IgD-negative memory B cell (primary cell): Measurements from ENCODE around the gene SLC15A1. TPM values are rescaled to one million over a fixed set of nuclear protein-coding genes. Genes with fewer than 3 reads are reported as not detected.

Experiments
- H3K27ac Mint-ChIP-seq, 3 donors: one replicate each; pipeline ENCODE4 v1.8.0; 2020 to 2022; ENCODE audit warnings: mild to moderate bottlenecking in 3 of 3, mixed read lengths in 3 of 3, moderate library complexity in 1 of 3
- H3K27me3 Mint-ChIP-seq: one replicate; pipeline ENCODE4 v1.8.0; 2021; ENCODE audit warnings: mixed read lengths
- H3K36me3 Mint-ChIP-seq: one replicate; pipeline ENCODE4 v1.8.0; 2020; ENCODE audit warnings: mild to moderate bottlenecking, mixed read lengths
- H3K4me1 Mint-ChIP-seq, 3 donors: one replicate each; pipeline ENCODE4 v1.8.0; 2020 to 2022; ENCODE audit warnings: mixed read lengths in 3 of 3, mild to moderate bottlenecking in 1 of 3
- H3K4me3 Mint-ChIP-seq, 4 donors: one replicate each; pipeline ENCODE4 v1.8.0; 2020 to 2022; ENCODE audit warnings: mild to moderate bottlenecking in 4 of 4, mixed read lengths in 4 of 4, moderate library complexity in 3 of 4
- H3K9me3 Mint-ChIP-seq, 3 donors: one replicate each; pipeline ENCODE4 v1.8.0; 2020 to 2021; ENCODE audit warnings: mixed read lengths in 3 of 3, mild to moderate bottlenecking in 1 of 3
- polyA plus RNA-seq: library from polyadenylated mRNA; unstranded; fragments of 300-500 nt; fragmentation: Illumina TruSeq; gene quantifications from one replicate; pipeline ENCODE4 v1.2.3, GENCODE V29; 2021

Gene SLC15A1
- polyA plus RNA-seq, 1 donor from 2014 or later = not detected

- Mint-ChIP-seq H3K9me3 (peaks cover 0 to 4% (median 0%) of the 10 kb centered on the region in 3 donors), H3K4me3 (no peak overlapping the region), H3K4me1 (peaks cover 0 to 4% (median 0%) of the 10 kb centered on the region in 3 donors), H3K27ac (no peak overlapping the region), H3K36me3 (no peaks in the 10 kb centered on the region), H3K27me3 (peaks cover 4% of the 10 kb centered on the region)
Measured at GRCh38 chr13:98787173-98787572, 34.7 kb upstream of the SLC15A1 start.

- Mint-ChIP-seq H3K36me3 (no peaks in the 10 kb centered on the region), H3K4me1 (peaks cover 0 to 4% (median 0%) of the 10 kb centered on the region in 3 donors), H3K27me3 (peaks cover 6% of the 10 kb centered on the region), H3K27ac (no peak overlapping the region), H3K4me3 (no peak overlapping the region), H3K9me3 (peaks cover 0 to 4% (median 0%) of the 10 kb centered on the region in 3 donors)
Measured at GRCh38 chr13:98786023-98786422, 33.6 kb upstream of the SLC15A1 start.

- Mint-ChIP-seq H3K4me1 (peaks cover 0 to 4% (median 2%) of the 10 kb centered on the region in 3 donors), H3K27me3 (peaks cover 6% of the 10 kb centered on the region), H3K36me3 (no peaks in the 10 kb centered on the region), H3K27ac (no peak overlapping the region), H3K9me3 (peaks cover 0 to 4% (median 0%) of the 10 kb centered on the region in 3 donors), H3K4me3 (no peak overlapping the region)
Measured at GRCh38 chr13:98785405-98785804, 32.9 kb upstream of the SLC15A1 start.

GRCh38 chr13:98784666-98785065 is 32.2 kb upstream of the SLC15A1 start:
- Mint-ChIP-seq H3K4me1 (peaks cover 0 to 4% (median 2%) of the 10 kb centered on the region in 3 donors), H3K4me3 (peak overlapping the region in 1 of 4 donors; percentile 30), H3K36me3 (no peaks in the 10 kb centered on the region), H3K27me3 (peaks cover 6% of the 10 kb centered on the region), H3K9me3 (peaks cover 0 to 4% (median 0%) of the 10 kb centered on the region in 3 donors), H3K27ac (no peak overlapping the region)

GRCh38 chr13:98783856-98784478 is 31.5 kb upstream of the SLC15A1 start:
- Mint-ChIP-seq H3K27me3 (peaks cover 6% of the 10 kb centered on the region), H3K27ac (peak overlapping the region in 1 of 3 donors; percentile 48), H3K36me3 (no peaks in the 10 kb centered on the region), H3K4me3 (no peak overlapping the region), H3K9me3 (peaks cover 0 to 4% (median 0%) of the 10 kb centered on the region in 3 donors), H3K4me1 (peaks cover 0 to 2% (median 2%) of the 10 kb centered on the region in 3 donors)

DNA sequence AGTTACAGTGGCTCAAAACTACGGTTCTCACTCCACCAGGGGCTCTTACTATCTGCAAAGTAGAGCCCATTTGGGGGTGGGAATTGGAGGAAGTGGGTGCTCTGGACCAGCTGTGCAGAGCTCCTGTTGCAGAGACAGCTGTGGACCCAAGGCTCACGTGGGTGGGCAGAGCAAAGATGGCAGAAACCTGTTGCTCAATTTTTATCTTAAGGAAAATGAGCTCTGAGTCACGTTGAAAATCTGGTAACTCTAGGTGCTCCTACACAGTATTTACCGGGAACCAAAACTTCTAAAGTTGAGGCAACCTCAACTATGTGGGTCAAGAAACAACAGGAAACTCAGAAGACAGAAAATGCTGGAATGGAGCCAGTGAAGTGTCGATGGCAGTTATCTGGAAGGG is 30.2 kb upstream of the SLC15A1 start:
- Mint-ChIP-seq H3K4me3 (no peak overlapping the region), H3K36me3 (no peaks in the 10 kb centered on the region), H3K27me3 (peaks cover 10% of the 10 kb centered on the region), H3K4me1 (peaks cover 0 to 2% (median 0%) of the 10 kb centered on the region in 3 donors), H3K27ac (no peak overlapping the region), H3K9me3 (peaks cover 0 to 4% (median 3%) of the 10 kb centered on the region in 3 donors)

DNA sequence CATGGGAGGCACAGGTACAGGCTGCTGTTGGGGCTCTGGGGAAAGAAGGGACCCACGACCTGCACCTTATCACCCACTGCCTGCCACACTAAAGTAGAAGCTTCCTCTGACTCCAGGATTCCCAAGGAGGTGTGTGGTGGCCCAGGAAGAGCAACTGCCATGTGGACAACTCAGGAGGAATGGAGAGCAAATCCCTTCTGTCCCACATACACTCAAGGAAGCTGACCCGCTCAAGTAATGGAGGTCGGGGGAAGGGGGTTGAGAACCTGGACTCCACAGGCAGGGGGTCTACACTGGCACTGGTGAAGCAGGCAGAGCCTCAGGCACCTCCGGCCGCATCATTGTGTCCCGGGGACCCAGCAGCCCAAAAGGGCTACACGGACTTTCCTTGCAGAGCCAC is 29.4 kb upstream of the SLC15A1 start:
- Mint-ChIP-seq H3K27ac (no peak overlapping the region), H3K4me1 (peaks cover 0 to 2% (median 0%) of the 10 kb centered on the region in 3 donors), H3K36me3 (no peaks in the 10 kb centered on the region), H3K27me3 (peaks cover 8% of the 10 kb centered on the region), H3K4me3 (no peak overlapping the region), H3K9me3 (peaks cover 0 to 4% (median 3%) of the 10 kb centered on the region in 3 donors)

GRCh38 chr13:98781470-98781869 is 29.0 kb upstream of the SLC15A1 start:
- peaks cover 0 to 4% (median 0%) of the 10 kb centered on the region in 3 donors for H3K4me1 Mint-ChIP-seq

DNA sequence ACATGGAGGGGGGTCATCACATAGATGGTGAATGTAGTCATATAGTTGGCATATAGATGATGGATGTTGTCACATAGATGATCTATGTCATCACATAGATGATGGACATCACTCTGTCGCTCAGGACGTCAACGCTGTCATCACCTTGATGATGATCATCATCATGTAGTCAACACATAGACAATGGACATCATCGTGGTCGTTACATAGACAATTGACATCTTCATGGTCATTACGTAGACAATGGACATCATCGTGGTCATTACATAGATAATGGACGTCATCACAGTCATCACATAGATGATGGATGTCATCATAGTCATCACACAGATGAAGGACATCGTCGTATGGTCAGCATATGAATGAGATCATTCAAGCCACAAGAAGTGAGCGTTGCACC is 28.6 kb upstream of the SLC15A1 start:
- H3K4me1 Mint-ChIP-seq = peaks cover 0 to 4% (median 0%) of the 10 kb centered on the region in 3 donors
- H3K27me3 Mint-ChIP-seq = peaks cover 8% of the 10 kb centered on the region
- H3K36me3 Mint-ChIP-seq = no peaks in the 10 kb centered on the region
- H3K4me3 Mint-ChIP-seq = no peak overlapping the region
- peak overlapping the region in 1 of 3 donors; percentile 54 for H3K27ac Mint-ChIP-seq
- peaks cover 0 to 4% (median 3%) of the 10 kb centered on the region in 3 donors for H3K9me3 Mint-ChIP-seq

More at GRCh38 chr13:98781470-98781869, 29.0 kb upstream of the SLC15A1 start:
- Mint-ChIP-seq H3K9me3 (peaks cover 0 to 4% (median 3%) of the 10 kb centered on the region in 3 donors), H3K36me3 (no peaks in the 10 kb centered on the region), H3K27ac (no peak overlapping the region), H3K27me3 (peaks cover 8% of the 10 kb centered on the region), H3K4me3 (no peak overlapping the region)

DNA sequence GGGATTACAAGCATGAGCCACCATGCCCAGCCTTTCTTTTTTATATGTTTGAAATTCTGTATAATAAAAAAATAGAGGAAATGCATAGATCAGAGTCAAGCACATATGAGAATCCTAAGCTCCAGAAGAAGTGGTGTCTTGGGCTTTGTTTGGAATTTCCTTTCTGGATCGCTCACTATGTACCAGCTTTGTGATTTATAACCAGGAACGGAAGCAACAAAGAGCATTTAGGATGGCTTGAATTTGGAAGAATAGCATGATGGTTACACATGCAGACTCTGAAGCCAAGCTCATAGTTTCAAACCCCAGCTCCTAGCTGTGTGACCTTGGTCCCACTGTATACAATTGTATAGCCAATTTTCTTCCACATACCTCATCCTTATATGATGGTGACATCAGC is 28.0 kb upstream of the SLC15A1 start:
- H3K4me1 Mint-ChIP-seq = peaks cover 0 to 4% (median 0%) of the 10 kb centered on the region in 3 donors
- H3K4me3 Mint-ChIP-seq = no peak overlapping the region
- no peaks in the 10 kb centered on the region for H3K36me3 Mint-ChIP-seq

DNA sequence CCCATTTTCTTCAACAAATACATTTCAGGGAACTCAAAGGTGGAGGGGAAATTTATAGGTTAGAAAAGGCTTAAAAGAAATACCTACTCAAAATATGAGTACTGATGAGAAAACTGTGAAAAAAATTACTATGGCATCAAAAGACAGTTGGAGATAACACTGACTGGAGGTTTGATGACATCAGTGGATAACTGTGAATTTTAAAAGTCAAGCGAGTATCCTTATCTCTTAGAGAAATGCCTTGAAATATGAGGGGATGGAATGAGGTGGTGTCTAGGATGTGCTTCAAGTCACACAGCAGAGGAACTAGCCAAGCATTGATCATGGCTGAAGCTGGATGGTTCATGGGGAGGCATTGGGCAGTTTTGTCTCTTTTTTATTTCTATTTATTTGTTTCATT is 27.2 kb upstream of the SLC15A1 start:
- Mint-ChIP-seq H3K9me3 (peaks cover 0 to 4% (median 3%) of the 10 kb centered on the region in 3 donors), H3K27me3 (peaks cover 8% of the 10 kb centered on the region), H3K36me3 (no peaks in the 10 kb centered on the region), H3K4me3 (no peak overlapping the region), H3K4me1 (peaks cover 0 to 4% (median 0%) of the 10 kb centered on the region in 3 donors), H3K27ac (no peak overlapping the region)

More for the DNA sequence above, 28.0 kb upstream of the SLC15A1 start:
- Mint-ChIP-seq H3K27ac (no peak overlapping the region), H3K9me3 (peaks cover 0 to 4% (median 3%) of the 10 kb centered on the region in 3 donors), H3K27me3 (peaks cover 8% of the 10 kb centered on the region)

DNA sequence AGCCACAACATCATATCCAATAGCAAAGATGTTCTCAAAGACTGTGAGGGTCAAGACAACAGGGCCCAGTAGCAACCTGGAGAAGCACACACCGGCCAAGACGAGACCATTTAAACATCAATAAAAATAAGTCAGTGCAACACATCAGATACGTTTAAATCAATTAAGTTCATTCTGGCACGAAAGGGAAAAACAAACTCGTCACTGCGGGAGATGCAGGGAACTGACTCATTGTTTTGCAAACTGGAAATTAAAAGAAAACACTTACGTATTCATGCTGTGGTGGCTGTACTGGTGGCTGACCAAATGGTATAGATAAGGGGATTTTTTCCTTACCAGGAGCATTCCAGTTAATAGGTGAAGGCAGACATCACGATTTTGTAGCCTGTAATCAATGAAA is 26.3 kb upstream of the SLC15A1 start:
- peaks cover 0 to 4% (median 0%) of the 10 kb centered on the region in 3 donors for H3K4me1 Mint-ChIP-seq
- no peaks in the 10 kb centered on the region for H3K36me3 Mint-ChIP-seq
- H3K4me3 Mint-ChIP-seq = no peak overlapping the region
- no peak overlapping the region for H3K27ac Mint-ChIP-seq
- peaks cover 8% of the 10 kb centered on the region for H3K27me3 Mint-ChIP-seq
- H3K9me3 Mint-ChIP-seq = peaks cover 0 to 4% (median 3%) of the 10 kb centered on the region in 3 donors

GRCh38 chr13:98776644-98777043 is 24.2 kb upstream of the SLC15A1 start:
- Mint-ChIP-seq H3K4me3 (no peak overlapping the region), H3K9me3 (peaks cover 0 to 3% (median 0%) of the 10 kb centered on the region in 3 donors), H3K36me3 (no peaks in the 10 kb centered on the region), H3K27me3 (peaks cover 8% of the 10 kb centered on the region), H3K4me1 (peaks cover 0 to 4% (median 0%) of the 10 kb centered on the region in 3 donors), H3K27ac (no peak overlapping the region)

DNA sequence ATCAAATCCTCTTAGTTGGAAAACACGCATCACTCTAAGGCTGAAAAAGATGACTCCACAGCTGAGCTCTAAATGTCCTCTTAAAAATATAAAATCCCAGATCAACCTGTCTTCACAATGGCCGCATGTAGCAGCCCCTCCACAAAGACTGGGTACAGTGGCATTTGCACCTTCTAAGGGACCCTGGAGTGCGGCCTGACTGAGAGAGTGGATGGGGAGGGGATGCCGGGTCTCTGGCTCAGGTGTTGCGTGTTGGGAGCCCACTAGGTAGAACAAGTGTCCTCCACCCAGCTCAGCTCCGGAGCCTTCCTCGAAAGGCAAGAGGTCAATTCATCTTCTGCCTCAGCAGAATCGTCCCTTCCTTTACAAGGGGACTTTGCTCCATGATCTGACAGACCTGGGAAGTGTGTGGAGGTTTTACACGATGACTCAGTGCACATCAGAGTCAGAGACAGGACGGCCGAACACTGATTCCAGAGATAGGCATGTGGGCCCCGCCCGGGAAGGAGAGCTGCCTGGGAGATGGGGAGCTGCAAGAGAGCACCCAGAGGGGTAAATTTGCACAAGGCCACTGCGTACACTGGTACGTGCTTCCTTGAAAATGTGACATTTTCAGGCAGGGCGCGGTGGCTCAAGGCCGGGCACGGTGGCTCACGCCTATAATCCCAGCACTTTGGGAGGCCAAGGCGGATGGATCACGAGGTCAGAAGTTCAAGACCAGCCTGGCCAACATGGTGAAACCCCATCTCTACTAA is 23.5 kb upstream of the SLC15A1 start:
- H3K4me3 Mint-ChIP-seq = no peak overlapping the region
- peaks cover 0 to 4% (median 0%) of the 10 kb centered on the region in 3 donors for H3K4me1 Mint-ChIP-seq
- H3K27me3 Mint-ChIP-seq = peaks cover 6% of the 10 kb centered on the region
- peaks cover 0 to 3% (median 0%) of the 10 kb centered on the region in 3 donors for H3K9me3 Mint-ChIP-seq
- H3K27ac Mint-ChIP-seq = no peak overlapping the region
- H3K36me3 Mint-ChIP-seq = no peaks in the 10 kb centered on the region

DNA sequence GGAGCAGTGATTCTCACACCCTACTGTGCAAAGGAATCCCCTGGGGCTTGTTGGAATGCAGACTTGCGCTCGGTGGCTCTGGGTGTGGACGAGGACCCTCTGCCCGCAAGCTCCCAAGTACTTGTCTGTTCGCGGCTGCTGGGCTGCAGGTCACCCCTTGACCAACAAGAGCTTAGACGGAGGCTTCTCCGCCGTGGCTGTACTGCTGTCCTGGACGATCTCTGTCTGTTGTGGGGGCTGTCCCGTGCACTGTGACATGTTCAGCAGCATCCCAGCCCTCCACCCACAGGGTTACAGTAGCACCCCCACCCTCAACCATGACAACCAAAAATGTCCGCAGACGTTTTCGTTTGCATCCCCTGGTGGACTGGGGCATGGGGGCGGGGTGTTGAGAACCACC is 22.9 kb upstream of the SLC15A1 start:
- Mint-ChIP-seq H3K36me3 (no peaks in the 10 kb centered on the region), H3K27ac (no peak overlapping the region), H3K27me3 (peaks cover 6% of the 10 kb centered on the region), H3K9me3 (peaks cover 0 to 3% (median 0%) of the 10 kb centered on the region in 3 donors), H3K4me1 (peaks cover 0 to 2% (median 0%) of the 10 kb centered on the region in 3 donors), H3K4me3 (no peak overlapping the region)
